M059J (cell line): Measurements from ENCODE around the gene GPR137B. TPM values are rescaled to one million over a fixed set of nuclear protein-coding genes. Genes with fewer than 3 reads are reported as not detected.
"Not testable (repeated sequence)": the region's sequence is repeated elsewhere in the genome, so short reads cannot be mapped to it uniquely, and the experiment has no call there.

Source experiments
- DNase-seq: peaks from one replicate; pipeline ENCODE4 v3.0.0-alpha.2; 2012; ENCODE audit warnings: low read depth
- total RNA-seq: library from RNA; depleted of rRNA; stranded (reverse); fragments of >200 nt; shearing (Covaris generic); gene quantifications from 2 replicates; pipeline ENCODE4 v1.2.3, GENCODE V29; 2014

The GPR137B gene
- total RNA-seq, 1 experiment from 2014 or later: 10.2 TPM

DNA sequence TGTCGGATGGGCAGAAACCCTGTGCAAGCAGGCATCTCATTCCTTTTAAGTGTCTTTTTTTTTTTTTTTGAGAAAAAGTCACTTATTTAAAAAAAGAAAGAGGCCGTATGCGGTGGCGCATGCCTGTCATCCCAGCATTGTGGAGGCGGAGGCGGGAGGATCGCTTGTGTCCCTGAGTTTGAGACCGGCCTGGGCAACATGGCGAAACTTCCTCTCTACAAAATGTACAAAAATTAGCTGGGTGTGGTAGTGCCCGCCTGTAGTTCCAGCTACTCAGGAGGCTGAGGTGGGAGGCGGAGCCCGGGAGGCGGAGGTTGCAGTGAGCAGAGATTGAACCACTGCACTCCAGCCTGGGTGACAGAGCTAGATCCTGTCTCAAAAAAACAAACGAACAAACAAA lies 1.7 kb downstream of the GPR137B start:
- DNase-seq: no peak

DNA sequence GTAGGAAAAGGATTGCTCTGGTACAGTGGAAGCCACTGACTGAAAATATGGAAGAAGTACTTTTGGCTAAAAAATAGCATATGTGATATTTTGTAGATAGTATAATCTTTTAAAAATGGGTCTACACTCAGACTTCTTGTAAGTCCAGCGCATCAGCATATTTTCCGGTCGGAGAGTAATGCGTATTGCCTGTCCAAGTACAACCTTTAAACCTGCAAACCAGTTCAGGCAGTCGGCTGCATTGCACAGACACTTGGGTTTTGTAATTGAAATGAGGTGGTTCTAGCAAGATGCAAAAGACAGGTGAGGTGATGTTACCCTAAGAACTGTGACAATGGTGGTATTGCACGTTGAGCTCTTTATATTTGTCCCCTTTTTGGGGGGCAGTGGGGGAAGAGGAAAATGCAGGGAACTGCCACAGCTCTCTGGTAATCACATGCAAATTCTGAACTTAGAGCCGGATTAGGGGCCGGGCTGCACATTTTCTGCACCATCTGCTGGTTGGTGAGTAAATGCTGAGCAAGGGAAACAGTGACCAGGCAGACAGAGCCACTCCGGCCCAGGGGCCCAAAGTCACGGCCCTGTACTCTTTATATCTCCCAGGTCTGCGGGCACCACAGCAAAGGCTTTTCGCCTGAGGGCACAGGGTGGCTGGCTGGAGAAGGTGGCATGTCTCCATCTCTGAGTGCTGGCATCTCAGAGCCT lies 2.3 kb downstream of the GPR137B start:
- peak; percentile 29 for DNase-seq

DNA sequence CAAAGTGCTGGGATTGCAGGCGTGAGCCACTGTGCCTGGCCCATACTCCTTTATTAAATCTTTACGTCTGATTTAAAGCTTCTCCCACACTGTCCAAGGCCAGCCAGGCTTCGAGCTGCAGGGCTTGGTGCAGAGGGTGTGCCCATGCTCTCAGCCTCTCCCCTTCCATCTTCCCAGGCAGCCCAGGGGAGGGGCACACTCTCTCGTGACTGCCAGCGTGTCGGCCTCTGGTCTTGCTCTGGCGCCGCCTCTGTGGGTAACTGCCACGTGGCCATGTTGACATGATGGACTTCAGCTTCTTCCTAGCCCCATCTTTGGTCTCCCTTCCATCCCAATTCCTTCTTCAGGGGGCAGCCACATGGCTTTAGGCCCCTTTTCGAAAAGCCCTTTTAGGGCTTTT lies 4.7 kb downstream of the GPR137B start:
- DNase-seq: no peak

DNA sequence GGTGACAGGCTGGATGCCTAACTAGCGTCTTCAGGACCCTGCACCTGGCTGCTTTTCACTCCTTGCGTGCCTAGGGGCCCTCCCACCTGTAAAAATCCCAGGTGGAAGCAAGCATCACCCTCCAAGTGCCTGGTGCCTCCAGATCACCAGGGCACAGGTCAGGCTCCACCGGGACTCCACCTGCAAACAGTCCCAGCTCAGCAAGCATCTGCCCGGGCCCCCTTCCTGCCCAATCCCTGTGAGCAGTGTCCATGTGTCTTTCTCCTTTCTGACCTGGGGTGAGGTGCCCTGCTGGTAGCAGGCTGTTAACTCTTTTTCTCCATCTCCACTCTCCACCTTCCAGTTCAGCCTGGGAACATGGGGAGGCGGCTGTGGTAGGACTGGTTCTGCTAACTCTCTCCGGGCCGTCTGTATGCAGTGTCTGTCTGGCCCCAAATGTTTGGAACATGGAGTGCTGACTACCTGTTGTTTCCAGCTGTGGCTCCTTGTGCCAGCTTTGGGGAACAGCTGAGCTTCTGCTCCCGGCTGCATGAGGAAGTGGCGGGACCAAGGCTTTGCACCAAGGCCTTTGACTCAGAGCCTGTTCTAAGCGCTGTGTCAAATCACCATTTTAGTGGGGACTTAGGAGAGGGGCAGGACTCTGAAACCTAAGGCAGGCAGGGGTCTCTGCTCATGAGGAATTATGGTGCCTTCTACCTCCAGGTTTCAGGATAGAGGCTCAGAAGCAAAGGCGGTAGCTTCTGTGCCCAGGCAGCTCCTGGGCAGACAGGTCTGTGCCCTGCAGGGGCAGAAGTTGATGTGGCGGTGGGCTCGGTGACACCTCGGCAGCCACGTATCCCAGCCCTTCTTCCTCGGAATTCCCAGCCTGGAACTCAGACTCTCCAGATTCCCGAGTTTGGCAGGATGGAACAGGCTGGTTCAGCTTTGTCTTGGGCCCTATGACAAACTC lies 5.5 kb downstream of the GPR137B start:
- DNase-seq: no peak

DNA sequence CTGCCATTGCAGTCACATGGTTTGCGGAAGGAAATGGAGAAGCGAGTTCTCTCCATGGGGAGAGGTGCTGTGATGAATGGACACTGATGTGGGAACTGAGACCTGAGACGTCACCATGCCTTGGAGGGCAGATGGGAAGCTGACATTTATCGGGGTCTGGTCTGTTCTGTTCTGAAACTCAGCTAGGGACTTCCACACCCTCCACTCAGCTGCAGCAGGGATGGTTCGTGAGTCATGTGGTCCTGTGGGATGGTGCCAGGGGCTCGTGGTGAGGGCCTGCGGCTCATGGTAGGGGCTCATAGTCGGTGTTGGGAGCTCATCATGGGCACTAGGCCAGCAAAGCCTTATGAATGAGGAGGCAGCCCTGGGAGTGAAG lies 6.1 kb downstream of the GPR137B start:
- peak; percentile 49 for DNase-seq

DNA sequence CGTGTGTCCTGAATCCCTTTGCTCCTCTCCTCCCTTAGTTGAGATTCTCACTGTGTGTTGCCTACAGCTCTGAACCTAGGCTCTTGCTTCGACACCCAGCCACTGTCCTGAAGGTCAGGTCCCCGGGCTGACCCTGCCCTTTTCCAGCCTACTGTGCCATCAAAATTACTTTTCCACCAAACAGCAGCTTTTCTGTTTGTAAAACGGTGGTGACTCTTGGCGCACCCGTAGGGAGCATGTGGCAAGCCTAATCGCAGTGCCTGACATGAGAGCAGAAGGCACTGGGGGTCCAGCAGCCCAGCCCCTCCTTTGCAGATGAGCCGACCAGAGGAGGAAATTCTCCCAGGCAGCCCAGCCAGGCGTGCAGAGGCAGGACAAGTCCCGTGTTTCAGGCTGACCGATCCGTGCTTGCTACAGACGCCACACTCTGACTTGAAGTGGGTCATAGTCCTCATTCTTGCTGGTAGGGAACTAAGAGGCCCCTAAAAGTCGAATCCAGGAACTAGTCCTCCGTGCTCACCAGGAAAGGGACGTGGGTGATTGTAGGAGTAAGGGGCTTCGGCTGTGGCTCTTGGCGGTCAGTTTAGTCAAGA lies 6.8 kb downstream of the GPR137B start:
- no peak for DNase-seq

DNA sequence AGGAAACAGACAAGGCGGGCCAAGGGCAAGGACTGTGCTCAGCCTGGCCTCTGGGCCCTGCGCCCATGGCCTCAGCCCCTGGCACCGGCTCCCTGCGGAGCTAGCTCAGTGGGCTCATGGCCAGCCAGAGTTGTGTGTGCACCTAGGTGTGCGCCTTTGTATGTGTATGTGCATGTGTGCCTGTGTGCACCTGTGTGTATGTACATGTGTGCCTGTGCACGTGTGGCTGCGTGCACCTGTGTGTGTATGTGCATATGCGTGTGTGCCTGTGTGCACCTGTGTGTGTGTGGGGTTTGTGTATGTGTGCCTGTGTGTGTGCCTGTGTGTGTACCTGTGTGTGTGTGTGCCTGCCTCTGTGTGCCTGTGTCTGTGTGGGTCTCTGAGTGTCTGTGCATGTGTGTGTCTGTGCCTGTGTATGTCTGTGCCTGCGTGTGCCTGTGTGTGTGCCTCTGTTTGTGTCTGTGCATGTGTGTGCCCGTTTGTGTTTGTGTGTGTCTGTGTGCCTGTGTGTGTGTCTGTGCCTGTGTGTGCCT lies 7.4 kb downstream of the GPR137B start:
- no peak for DNase-seq

DNA sequence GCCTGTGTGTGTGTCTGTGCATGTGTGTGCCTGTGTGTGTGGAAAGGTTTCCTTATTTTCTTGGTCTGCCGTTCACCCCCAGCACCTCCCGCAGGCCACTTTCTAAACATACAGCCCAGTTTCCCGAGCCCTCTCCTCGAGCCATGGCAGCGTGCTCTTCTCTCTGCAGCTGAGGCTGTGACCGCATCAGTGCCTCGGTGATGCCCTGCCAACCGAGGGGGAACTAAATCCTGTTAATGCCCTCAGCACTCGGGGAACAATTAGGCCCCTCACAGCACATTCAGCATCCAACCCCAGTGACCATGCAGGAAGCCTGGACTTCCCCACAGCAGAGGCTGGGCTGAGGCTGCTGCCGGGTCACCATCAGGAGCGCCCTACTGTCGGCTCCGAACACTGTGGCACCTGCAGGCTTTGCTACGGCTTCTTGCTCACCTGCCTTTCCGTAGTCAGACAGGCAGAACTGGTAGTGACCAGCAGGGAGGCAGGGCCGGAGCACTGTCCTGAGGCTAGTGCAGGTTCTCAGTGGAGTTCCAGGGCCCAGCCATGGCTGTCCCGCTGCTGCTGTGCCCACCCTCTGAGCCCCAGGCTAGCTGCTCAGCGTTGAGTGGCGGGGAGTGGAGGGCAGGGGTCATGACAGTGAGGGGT lies 8.1 kb downstream of the GPR137B start:
- DNase-seq: no peak

DNA sequence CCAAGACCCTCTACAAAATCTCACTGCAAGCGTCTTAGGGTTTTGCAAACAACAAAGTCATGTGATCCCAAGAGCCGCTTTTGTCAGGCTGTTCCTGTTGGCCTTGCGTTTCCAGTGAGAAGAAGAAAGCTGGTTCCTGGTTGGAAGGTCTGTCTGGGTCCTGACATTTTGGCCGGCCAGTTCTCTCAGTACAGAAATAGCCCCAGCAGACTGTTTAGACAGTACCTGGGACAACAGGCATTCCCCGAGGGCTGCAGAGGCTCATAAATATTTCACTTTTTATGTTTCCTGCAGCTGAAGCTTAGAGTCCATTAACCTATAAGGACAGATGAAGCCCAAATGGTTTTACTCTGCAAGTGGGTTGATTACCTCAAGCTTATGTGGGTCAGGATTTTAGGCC lies 8.6 kb downstream of the GPR137B start:
- no peak for DNase-seq

DNA sequence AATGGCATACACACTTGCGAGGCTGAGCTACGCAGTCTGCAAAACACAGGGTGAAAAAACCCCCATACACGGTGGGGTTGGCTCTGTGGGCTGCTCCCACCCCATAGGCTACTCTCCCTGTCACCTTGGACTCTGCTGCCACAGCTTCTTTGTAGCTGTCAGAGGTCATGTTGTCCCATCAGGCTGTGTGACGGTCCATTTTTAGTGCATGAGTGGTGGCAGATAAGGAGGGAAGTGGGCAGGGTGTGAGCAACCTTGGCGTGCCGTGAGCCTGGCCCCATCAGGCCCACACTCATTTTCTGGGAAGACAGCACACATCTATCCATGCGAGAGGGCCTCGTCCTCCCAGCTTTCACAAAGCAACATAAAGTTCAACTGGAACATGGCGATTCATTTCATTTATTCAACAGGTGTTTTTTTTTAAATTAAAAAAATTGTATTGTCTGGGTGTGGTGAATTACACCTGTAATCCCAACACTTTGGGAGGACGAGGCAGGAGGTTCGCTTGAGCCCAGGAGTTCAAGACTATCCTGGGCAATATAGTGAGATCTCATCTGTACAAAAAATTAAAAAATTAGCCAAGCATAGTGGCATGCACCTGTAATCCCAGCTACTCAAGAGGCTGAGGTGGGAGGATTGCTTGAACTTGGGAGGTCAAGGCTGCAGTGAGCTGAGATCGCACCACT lies 9.5 kb downstream of the GPR137B start:
- DNase-seq: no peak

DNA sequence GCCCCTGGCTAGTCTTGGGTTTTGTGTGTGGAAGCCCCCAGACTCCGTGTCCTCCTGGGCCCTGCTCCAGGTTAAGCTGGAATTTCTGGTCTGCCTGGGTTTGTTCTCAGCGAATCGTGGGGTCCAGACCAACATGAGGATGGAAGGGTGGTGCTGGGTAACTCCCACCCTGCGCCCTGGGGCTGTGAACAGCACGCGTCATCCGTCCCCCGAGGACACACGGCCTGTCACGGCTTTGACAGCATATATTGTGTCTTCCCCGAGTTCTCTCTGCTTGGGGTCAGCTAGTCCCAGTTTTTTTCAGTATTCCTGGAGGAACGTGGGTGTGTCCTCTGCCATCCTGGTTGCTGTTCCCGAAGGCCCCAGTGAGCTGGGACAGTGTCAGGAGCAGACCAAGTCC lies 11.8 kb downstream of the GPR137B start:
- no peak for DNase-seq

DNA sequence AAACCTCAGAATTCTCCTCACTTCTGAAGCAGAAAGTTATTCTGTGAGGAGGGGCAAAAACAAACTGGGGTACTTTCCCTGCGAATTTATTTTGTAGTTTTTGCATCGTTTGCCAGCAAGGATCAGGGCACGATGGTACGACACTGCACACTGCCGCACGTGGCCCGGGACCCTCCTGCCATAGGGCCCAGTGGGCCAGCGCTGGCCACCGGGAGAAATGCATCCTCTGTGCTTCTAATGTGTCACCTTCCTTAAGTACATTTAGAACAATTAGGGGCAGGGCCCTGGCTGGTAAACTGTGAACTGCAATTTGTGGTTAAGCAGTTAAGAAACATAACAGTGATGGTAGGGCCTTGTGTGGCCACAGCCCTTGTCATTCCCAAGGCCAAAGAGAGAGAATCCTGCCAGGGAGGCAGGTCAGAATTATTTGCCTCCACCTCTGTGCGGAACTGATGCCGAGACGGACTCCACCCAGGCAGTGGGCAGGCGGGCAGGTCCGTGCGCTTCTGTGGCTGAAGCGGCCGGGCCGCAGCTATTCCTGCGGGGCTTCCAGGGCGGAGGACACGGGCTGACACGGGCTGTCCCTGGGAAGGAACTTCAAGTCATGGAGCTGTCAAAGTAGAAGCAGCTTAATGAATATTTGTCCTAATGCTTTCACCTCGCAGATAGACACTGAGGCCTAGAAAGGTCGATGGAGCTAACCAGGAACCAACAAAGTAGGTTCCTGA lies 12.5 kb downstream of the GPR137B start:
- DNase-seq: no peak

DNA sequence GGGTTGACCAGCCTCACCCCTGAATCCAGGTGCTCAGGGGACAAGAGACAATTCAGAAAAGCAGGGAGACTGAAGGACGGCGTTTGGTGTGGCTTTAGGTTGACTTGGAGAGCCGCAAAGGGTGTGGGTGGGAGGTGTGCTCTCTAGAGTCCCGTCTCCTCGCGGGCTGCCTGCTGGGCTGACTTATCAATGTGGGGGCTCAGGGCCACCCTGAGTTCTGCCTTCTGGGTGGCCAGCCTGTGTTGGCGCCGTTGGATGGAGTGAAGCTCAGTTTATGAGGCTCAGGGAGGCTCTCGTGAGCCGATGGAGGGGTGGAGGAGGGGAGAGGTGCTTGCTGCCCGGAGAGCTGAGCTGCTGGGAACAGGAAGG lies 13.0 kb downstream of the GPR137B start:
- no peak for DNase-seq

DNA sequence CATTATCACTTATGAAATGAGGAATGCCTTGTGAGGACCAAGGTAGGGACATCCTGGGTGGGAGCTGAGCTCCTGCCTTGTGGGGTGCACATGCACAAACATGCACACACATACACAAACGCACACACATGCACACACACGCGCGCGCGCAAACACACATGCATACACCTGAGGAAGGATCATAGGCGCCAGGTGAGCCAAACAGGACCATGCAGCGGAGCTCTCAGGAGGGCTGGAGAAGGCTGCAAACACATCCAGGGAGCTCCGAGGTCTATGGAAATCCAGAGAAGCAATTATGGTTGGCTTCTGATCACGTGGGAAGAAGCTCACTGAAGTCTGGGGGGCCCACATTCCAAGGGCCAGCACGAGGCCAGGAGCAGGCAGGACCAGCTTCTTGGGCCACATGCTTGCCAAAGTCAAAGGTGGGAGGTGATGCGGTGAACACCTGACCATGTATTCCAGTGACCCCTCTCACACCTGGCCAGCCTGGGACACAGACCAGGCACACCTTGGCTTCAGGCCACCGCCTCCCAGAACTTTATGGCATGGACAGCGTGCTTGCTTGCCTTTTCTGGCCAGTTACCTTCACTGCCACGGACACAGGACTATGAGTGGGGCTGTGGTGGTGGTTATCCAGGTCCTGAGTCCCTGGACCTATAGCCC lies 13.6 kb downstream of the GPR137B start:
- DNase-seq: no peak

DNA sequence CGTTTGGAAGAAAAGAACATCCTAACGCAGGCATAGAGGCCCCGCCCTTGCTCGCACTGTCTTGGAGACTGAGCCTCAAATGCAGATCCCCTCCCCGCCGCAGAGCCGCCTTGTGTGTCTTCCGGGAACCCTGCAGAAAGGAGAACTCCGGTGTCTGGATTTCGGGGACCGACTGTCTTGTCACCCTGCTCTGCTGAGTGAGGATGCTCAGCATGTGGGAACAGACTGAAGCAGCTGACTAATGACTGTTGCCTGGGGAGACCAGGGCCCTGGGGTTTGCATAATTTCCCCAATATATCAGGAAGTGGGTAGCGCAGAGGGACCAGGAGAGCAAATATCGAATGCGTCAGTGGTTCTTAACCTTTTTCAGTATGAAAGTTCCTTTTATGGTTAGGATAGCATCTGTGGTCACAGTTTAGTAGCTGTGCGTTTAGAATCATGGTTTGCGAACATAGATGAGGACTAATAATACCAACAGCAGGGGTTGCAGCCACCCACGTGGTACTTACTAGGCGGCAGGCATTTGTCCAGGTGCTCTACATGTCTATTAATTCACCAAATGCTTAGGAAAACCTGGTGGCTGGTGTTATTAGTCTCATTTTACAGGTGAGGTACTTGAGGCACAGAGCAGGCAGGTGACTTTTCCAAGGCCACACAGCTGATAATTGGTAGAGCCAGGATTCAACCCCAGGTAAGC lies 14.3 kb downstream of the GPR137B start:
- no peak for DNase-seq

DNA sequence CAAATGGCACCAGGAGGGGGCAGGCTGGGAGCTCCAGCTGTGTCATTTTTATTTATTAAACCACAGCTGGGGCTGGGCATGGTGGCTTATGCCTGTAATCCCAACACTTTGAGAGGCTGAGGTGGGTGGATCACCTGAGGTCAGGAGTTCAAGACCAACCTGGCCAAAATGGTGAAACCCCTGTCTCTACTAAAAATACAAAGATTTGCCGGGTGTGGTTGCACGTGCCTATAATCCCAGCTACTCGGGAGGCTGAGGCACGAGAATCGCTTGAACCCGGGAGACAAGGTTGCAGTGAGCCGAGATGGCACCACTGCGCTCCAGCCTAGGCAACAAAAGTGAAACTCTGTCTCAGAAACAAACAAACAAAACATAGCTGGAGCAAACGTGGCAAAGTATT lies 15.7 kb downstream of the GPR137B start:
- not testable (repeated sequence) for DNase-seq

DNA sequence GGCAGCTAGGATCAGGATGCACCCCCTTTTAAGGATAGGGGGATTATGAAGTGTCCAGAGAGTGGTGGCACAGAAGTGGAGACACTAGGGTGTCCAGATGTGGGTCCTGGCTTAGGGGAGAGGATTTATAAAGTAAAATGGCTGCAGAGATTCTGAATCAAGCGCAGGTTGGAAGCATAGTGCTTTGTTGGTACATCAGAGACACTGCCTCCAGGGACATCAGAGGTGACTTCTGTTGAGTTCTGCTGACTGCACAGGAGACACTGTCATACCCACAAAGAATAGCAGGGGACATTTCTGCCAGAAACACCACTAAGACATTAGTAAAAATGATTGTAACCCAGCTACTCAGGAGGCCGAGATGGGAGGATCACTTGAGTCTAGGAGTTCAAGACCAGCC lies 16.4 kb downstream of the GPR137B start:
- no peak for DNase-seq

DNA sequence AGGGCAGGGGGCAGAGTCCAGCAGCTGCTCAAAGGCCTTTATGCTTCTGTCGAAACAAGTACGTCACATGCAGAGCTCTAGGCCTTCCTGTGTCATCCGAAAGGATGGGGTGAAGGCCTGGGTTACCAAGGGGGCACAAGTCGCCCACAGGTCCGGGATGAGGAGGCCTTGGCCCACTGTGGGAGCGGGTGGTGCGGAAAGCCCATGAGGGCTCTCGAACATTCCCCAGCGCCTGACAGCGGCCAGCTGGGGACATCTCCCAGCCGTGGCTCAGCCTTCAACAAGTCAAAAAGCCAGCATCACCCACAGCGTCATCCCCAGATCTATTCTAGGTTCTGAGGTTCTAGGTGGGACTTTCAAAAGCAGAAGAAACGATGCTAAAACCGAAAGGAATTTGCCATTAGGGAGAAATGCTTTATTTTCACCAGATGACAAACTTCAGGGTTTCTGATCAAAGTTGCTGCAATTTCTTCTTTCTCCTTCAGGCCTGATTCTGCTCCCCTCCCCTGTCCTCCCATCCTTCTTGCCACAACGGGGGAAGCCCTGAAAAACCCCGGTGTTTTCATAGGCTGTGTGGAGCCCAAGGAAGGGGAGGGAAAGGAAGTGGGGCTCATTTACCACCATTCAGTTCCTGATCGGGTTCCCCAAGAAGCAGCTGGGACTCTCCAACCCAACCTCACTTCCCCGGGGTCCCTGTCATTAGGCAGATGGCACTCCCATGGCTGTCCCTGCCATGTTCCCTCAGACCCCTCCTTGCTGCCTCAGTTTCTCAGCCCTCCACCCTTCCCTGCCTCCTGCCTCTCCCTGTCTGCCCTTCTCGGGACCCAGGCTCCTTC lies 17.6 kb downstream of the GPR137B start:
- no peak for DNase-seq
